Ascending aorta (tissue), 2 donors: ENCODE measurements around the gene ERLIN1. TPM values are rescaled to one million over a fixed set of nuclear protein-coding genes. Genes with fewer than 3 reads are reported as not detected.

Experiments
- DNase-seq, 2 donors: peaks; one replicate each; pipeline ENCODE4 v3.0.0-alpha.2; 2019; ENCODE audit warnings: low spot score in 2 of 2
- H3K27ac ChIP-seq, 2 donors: fragments of 200-600 bp; sonication (generic); one replicate each; pipeline ENCODE4 v1.5.1; 2016 to 2017; ENCODE audit warnings: mild to moderate bottlenecking in 1 of 2
- H3K27me3 ChIP-seq: fragments of 200-600 bp; sonication (generic); one replicate; pipeline ENCODE4 v1.5.1; 2017
- H3K36me3 ChIP-seq, 2 donors: fragments of 200-600 bp; sonication (generic); one replicate each; pipeline ENCODE4 v1.5.1; 2016
- H3K4me1 ChIP-seq, 2 donors: fragments of 200-600 bp; sonication (generic); one replicate each; pipeline ENCODE4 v1.5.1; 2016 to 2017; ENCODE audit warnings: mild to moderate bottlenecking in 1 of 2
- H3K4me3 ChIP-seq, 2 donors: fragments of 200-600 bp; sonication (generic); one replicate each; pipeline ENCODE4 v1.5.1; 2016 to 2017; ENCODE audit warnings: mild to moderate bottlenecking in 1 of 2
- H3K9me3 ChIP-seq, 2 donors: fragments of 200-600 bp; sonication (generic); one replicate each; pipeline ENCODE4 v1.5.1; 2016
- intact Hi-C: fragments of 100-400 bp; cut with DNase I; formaldehyde crosslinking; loops from one replicate; pipeline ENCODE4 v1.15.1; 2023
- total RNA-seq: library from RNA; depleted of rRNA; stranded (reverse); fragments of >200 nt; gene quantifications from one replicate; pipeline ENCODE4 v1.1.0, GENCODE V29; 2016
- TF ChIP-seq, protein P1 (sequence below), 3 experiments: fragments of 200-600 bp in 2 of 3; fragments of 450-650 bp in 1 of 3; sonication (generic) in 2 of 3; IDR thresholded peaks; one replicate each; pipeline ENCODE4 v1.5.1; 2016 to 2019; ENCODE audit warnings: antibody characterized with exemption in 3 of 3, mild to moderate bottlenecking in 1 of 3, moderate library complexity in 1 of 3

Gene ERLIN1
- 16.6 TPM for total RNA-seq

DNA sequence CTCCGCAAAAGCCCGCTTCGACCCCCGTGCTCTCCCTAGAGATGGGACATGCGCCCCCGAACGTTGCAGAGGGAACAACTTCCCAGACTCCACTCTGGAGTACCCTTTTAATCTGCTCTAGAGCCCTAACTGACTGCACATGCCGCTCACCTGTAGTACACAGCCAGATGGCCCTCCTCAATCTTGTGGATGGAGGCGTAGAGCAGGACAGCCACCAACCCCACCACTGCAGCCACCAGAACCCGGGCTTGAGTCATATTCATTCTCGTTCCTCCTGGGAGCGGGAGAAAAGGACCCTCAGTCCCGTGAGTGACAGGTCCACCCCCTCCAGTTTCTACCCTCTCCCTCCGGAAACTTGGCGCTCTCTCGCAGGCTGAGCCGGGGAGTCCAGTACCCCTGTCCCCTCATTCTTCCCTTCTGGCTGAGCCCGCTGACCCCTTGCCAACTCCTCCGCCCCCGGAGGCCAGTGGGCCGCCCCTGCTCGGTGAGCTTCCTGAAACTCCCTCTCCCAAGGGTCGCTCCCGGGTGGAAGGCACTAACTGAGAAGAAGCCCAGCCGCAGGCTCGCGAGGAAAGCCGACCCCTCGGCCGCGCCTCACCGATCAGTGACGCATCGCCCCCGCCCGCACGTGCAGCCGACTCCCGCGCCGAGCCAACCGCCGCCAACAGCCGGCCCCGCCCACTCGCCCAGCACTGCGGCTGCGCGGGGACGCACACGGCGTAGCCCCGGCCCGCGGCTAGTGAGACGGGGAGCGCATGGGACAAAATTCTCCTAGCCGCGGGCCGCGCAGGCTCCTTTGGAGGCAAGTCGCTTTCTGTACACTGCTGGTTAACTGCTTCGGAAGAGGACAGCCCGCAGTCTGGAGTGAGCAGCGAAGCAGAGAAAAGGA is at the start of gene ERLIN1:
ERLIN1 (minus strand) TSS at position 666 of the 889 bp plus-strand sequence; CDS start at position 263, 403 bp downstream.
- peak; percentile 51 to 96 for DNase-seq
- intact Hi-C loops: loop anchor here (1.0 to 10.0 kb wide), 9 partner anchors 44 to 1939 kb away; partner anchors contain the start of genes BLOC1S2, CHUK, CWF19L1 and GOT1
- Histone ChIP-seq H3K4me1 (peaks cover 7 to 13% of the 10 kb centered on the region in 2 donors), H3K9me3 (no peaks in the 10 kb centered on the region), H3K27ac (peak within 1 kb of the TSS; percentile 83 to 88), H3K4me3 (peak within 1 kb of the TSS; percentile 70 to 76), H3K36me3 (peaks cover 2 to 9% of the 10 kb centered on the region in 2 donors), H3K27me3 (no peaks in the 10 kb centered on the region)
- TF ChIP-seq, protein P1, sequence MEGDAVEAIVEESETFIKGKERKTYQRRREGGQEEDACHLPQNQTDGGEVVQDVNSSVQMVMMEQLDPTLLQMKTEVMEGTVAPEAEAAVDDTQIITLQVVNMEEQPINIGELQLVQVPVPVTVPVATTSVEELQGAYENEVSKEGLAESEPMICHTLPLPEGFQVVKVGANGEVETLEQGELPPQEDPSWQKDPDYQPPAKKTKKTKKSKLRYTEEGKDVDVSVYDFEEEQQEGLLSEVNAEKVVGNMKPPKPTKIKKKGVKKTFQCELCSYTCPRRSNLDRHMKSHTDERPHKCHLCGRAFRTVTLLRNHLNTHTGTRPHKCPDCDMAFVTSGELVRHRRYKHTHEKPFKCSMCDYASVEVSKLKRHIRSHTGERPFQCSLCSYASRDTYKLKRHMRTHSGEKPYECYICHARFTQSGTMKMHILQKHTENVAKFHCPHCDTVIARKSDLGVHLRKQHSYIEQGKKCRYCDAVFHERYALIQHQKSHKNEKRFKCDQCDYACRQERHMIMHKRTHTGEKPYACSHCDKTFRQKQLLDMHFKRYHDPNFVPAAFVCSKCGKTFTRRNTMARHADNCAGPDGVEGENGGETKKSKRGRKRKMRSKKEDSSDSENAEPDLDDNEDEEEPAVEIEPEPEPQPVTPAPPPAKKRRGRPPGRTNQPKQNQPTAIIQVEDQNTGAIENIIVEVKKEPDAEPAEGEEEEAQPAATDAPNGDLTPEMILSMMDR (IDR thresholded peaks at IDR 0.05): no peak

DNA sequence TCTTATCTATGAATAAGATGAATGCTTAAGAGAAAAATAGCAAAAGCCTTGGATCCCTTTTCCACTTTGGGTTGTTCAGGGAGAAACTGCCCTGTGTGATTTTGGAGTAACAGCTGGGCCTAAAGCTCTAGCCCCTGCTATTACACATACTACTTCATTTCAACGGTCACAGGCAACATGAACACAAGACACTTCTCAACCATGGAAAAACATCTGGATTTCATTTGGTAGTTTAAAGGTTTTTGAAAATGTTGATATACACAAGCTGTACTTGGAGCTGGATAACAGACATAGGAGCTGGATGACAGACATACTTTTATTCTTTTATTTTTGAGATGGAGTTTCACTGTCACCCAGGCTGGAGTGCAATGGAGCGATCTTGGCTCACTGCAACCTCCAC is 46.3 kb upstream of the ERLIN1 start:
- intact Hi-C loops: no loop called here
- TF ChIP-seq, protein P1 (IDR thresholded peaks at IDR 0.05): no peak
- Histone ChIP-seq H3K4me1 (peaks cover 0 to 11% of the 10 kb centered on the region in 2 donors), H3K9me3 (no peaks in the 10 kb centered on the region), H3K36me3 (peaks cover 23 to 45% of the 10 kb centered on the region in 2 donors), H3K27ac (no peak overlapping the region), H3K4me3 (no peak overlapping the region), H3K27me3 (no peaks in the 10 kb centered on the region)
- DNase-seq: no peak

DNA sequence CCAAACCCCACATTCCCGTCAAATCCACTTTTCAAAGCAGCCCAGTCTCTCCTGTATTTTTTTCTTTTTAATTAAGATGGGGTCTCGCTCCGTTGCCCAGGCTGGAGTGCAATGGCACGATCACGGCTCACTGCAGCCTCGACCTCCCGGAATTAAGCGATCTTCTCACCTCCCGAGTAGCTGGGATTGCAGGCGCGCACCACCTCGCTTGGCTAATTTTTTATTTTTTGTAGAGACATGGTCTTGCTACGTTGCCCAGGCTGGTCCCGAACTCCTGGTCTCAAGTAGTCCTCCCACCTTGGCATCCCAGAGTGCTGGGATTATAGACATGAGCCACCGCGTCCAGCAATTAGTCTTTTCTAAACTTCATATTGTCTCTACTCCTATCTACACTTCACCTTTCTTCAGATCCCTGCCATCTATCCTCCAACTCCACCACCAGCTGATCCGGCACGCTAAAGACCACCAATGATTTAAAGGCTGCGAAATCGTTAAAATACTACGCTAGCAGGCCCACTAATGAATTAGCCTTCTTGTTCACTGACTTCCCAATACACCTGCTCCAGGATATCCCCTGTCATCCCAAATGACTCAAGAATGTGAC is 44.1 kb upstream of the ERLIN1 start:
- peak overlapping the region; percentile 64 to 79 for H3K27ac ChIP-seq
- peaks cover 17 to 31% of the 10 kb centered on the region in 2 donors for H3K36me3 ChIP-seq
- peaks cover 0 to 11% of the 10 kb centered on the region in 2 donors for H3K4me1 ChIP-seq
- no peaks in the 10 kb centered on the region for H3K27me3 ChIP-seq
- no peaks in the 10 kb centered on the region for H3K9me3 ChIP-seq
- DNase-seq: no peak
- intact Hi-C loops: loop anchor here (1.0 kb wide), 4 partner anchors 37 to 116 kb away; partner anchors contain the start of genes BLOC1S2, CWF19L1 and ERLIN1
- peak overlapping the region; percentile 83 to 87 for H3K4me3 ChIP-seq
- TF ChIP-seq, protein P1 (IDR thresholded peaks at IDR 0.05): no peak

DNA sequence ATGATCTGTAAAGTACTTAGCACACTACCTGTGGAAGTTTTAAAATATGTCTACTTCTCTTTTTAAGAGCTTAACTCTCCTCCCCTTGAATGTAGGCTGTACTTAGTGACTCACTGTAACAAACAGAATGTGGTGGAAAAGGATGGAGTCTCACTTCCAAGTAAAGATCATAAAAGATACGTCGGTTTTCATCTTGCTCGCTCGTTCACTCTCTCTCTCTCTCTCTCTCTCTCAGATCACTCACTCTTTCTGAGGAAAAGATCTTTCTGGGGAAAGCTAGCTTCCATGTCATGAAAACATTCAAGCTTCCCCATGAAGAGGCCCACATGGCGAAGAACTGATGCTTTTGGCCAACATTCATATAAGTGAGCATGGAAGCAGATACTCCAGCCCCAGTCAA is 38.0 kb upstream of the ERLIN1 start:
- H3K9me3 ChIP-seq: no peaks in the 10 kb centered on the region
- H3K36me3 ChIP-seq: peaks cover 31 to 60% of the 10 kb centered on the region in 2 donors
- no peak overlapping the region for H3K4me3 ChIP-seq
- H3K27me3 ChIP-seq: no peaks in the 10 kb centered on the region
- no peak overlapping the region for H3K27ac ChIP-seq
- DNase-seq: no peak
- peaks cover 0 to 6% of the 10 kb centered on the region in 2 donors for H3K4me1 ChIP-seq
- intact Hi-C loops: no loop called here
- TF ChIP-seq, protein P1 (IDR thresholded peaks at IDR 0.05): no peak

DNA sequence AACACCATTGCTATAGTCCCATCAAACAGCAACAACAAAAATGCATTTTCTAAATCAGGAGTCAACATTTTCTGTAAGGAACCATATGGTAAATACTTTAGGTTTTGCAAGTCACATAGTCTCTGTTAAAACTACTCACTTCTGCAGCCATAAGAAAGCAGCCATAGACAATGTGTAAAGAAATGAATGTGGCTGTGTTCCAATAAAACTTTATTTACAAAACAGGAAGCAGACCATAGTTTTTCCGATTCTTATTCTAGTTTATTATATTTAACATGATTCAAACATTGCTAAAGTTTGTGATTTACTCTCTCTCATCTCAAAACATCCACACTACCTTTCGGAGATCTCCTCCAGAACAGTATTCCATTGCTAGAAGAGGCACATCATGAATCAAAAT is 36.7 kb upstream of the ERLIN1 start:
- intact Hi-C loops: no loop called here
- no peaks in the 10 kb centered on the region for H3K4me1 ChIP-seq
- DNase-seq: no peak

More for the DNA sequence above, 36.7 kb upstream of the ERLIN1 start:
- TF ChIP-seq, protein P1 (IDR thresholded peaks at IDR 0.05): no peak
- H3K27me3 ChIP-seq: no peaks in the 10 kb centered on the region
- H3K9me3 ChIP-seq: no peaks in the 10 kb centered on the region
- peaks cover 45 to 73% of the 10 kb centered on the region in 2 donors for H3K36me3 ChIP-seq
- H3K4me3 ChIP-seq: no peak overlapping the region
- H3K27ac ChIP-seq: no peak overlapping the region
